ENCODE measurements around the gene NEURL1.

GRCh38 chr10:103495321-103495720, 1.8 kb downstream of the NEURL1 start:
- TF ChIP-seq GATA2 (IDR thresholded peaks at IDR 0.05; ENCODE audit: low read depth, low read length) = no peak
- no peak for TF ChIP-seq GATA3 (IDR thresholded peaks at IDR 0.05; ENCODE audit: low read depth, low read length)

Data from SH-SY5Y (cell line).